Trophoblast cell (in vitro differentiated cells and primary cell): ENCODE data around the gene CHI3L1.

ENCODE experiments used
- DNase-seq, 2 donors: peaks; one replicate each; pipeline ENCODE4 v3.0.0-alpha.2; 2016
- H2AFZ ChIP-seq: 2 replicates; pipeline ENCODE4 v1.6.1; 2013; ENCODE audit warnings: low read length, moderate library complexity, mild to moderate bottlenecking; ENCODE audit not compliant: insufficient read depth, poor library complexity
- H2AK5ac ChIP-seq: 2 replicates; pipeline ENCODE4 v1.6.1; 2013; ENCODE audit warnings: mild to moderate bottlenecking, low read length
- H2BK120ac ChIP-seq: 2 replicates; pipeline ENCODE4 v1.6.1; 2013; ENCODE audit warnings: low read length, mild to moderate bottlenecking, moderate library complexity; ENCODE audit not compliant: insufficient read depth, poor library complexity
- H2BK12ac ChIP-seq: 2 replicates; pipeline ENCODE4 v1.6.1; 2013; ENCODE audit warnings: mild to moderate bottlenecking, low read length, moderate library complexity
- H2BK5ac ChIP-seq: 2 replicates; pipeline ENCODE4 v1.6.1; 2013; ENCODE audit warnings: low read length, low read depth, moderate library complexity, mild to moderate bottlenecking; ENCODE audit not compliant: poor library complexity
- H3K14ac ChIP-seq: 2 replicates; pipeline ENCODE4 v1.6.1; 2013; ENCODE audit warnings: mild to moderate bottlenecking, low read length
- H3K18ac ChIP-seq: 2 replicates; pipeline ENCODE4 v1.6.1; 2013; ENCODE audit warnings: mild to moderate bottlenecking, low read length
- H3K23ac ChIP-seq: 2 replicates; pipeline ENCODE4 v1.6.1; 2013; ENCODE audit warnings: low read length
- H3K27ac ChIP-seq: 2 replicates; pipeline ENCODE4 v1.5.1; 2013; ENCODE audit warnings: low read depth, mild to moderate bottlenecking, inconsistent platforms, low read length, moderate library complexity
- H3K27me3 ChIP-seq: 2 replicates; pipeline ENCODE4 v1.6.1; 2013; ENCODE audit warnings: inconsistent platforms, mild to moderate bottlenecking, low read length, moderate library complexity; ENCODE audit not compliant: insufficient read depth
- H3K36me3 ChIP-seq, 2 experiments: 1 replicate in 1 of 2; 2 replicates in 1 of 2; pipeline ENCODE4 v1.6.1; 2013; ENCODE audit warnings: low read length in 2 of 2, mild to moderate bottlenecking in 2 of 2, moderate library complexity in 1 of 2; ENCODE audit not compliant: insufficient read depth in 2 of 2, control insufficient read depth in 1 of 2
- H3K4ac ChIP-seq: 2 replicates; pipeline ENCODE4 v1.6.1; 2013; ENCODE audit warnings: low read depth, mild to moderate bottlenecking, low read length, moderate library complexity
- H3K4me1 ChIP-seq, 2 experiments: 1 replicate in 1 of 2; 2 replicates in 1 of 2; pipeline ENCODE4 v1.6.1; 2013; ENCODE audit warnings: low read length in 2 of 2, mild to moderate bottlenecking in 2 of 2, moderate library complexity in 1 of 2; ENCODE audit not compliant: insufficient read depth in 2 of 2, control insufficient read depth in 1 of 2
- H3K4me2 ChIP-seq: 2 replicates; pipeline ENCODE4 v1.6.1; 2013; ENCODE audit warnings: inconsistent platforms, mild to moderate bottlenecking, low read length, moderate library complexity
- H3K4me3 ChIP-seq: 2 replicates; pipeline ENCODE4 v1.5.1; 2013; ENCODE audit warnings: mild to moderate bottlenecking, low read depth, low read length, inconsistent platforms
- H3K79me1 ChIP-seq: one replicate; pipeline ENCODE4 v1.6.1; 2013; ENCODE audit warnings: low read length
- H3K79me2 ChIP-seq: 2 replicates; pipeline ENCODE4 v1.6.1; 2013; ENCODE audit warnings: low read length, mild to moderate bottlenecking; ENCODE audit not compliant: control insufficient read depth, insufficient read depth, poor library complexity
- H3K9ac ChIP-seq: 2 replicates; pipeline ENCODE4 v1.6.1; 2013; ENCODE audit warnings: mild to moderate bottlenecking, low read length
- H3K9me3 ChIP-seq: 2 replicates; pipeline ENCODE4 v1.6.1; 2013; ENCODE audit warnings: low read depth, mild to moderate bottlenecking, control low read depth, inconsistent platforms, low read length; ENCODE audit not compliant: insufficient read depth
- H4K12ac ChIP-seq: 2 replicates; pipeline ENCODE4 v1.6.1; 2013; ENCODE audit warnings: low read depth, mild to moderate bottlenecking, low read length, moderate library complexity
- H4K8ac ChIP-seq: 2 replicates; pipeline ENCODE4 v1.6.1; 2013; ENCODE audit warnings: low read depth, mild to moderate bottlenecking, low read length, moderate library complexity
- H4K91ac ChIP-seq: one replicate; pipeline ENCODE4 v1.6.1; 2013; ENCODE audit warnings: low read depth, mild to moderate bottlenecking, low read length, moderate library complexity
- WGBS: extraction: QIAGEN DNeasy Blood & Tissue Kit; methylation state at CpG from one replicate; pipeline ENCODE4 v1.1.7; 2013; ENCODE audit warnings: missing lambda C conversion rate; ENCODE audit not compliant: insufficient read length, insufficient coverage; ENCODE audit errors: extremely low coverage; 5-methylcytosine and 5-hydroxymethylcytosine counted together

Gene CHI3L1

GRCh38 chr1:203185061-203185461 is 1.4 kb downstream of the CHI3L1 start:
- H2AFZ ChIP-seq: no peak overlapping the region
- H3K36me3 ChIP-seq: no peaks in the 10 kb centered on the region
- no peaks in the 10 kb centered on the region for H3K9me3 ChIP-seq

DNA sequence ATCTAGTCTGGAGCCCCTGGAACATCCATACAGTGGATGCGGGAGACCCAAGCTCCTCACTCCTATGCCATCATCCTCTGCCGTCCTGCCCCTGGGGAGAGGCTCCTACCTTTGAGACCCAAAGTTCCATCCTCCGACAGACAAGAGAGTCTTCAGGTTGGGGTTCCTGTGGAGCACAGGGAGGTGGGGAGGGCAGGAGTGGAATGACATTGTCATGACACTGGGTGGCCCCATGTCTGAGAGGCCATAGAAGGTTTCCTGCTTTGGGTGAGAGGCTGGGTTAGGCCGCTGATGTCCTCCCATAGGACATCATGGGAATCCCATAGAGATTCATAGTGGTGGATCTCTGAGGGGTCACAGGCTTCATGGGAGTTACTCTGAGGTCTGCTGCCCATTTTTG is 2.0 kb downstream of the CHI3L1 start:
- Histone ChIP-seq H3K4me2 (no peak overlapping the region), H3K27ac (no peak overlapping the region), H2BK120ac (no peak overlapping the region), H3K27me3 (no peaks in the 10 kb centered on the region), H3K4ac (no peak overlapping the region), H3K23ac (no peak overlapping the region), H3K9me3 (no peaks in the 10 kb centered on the region), H2BK12ac (no peak overlapping the region), H2AFZ (no peak overlapping the region), H3K18ac (no peak overlapping the region), H4K8ac (no peak overlapping the region), H3K4me3 (no peak overlapping the region), H3K4me1 (no peaks in the 10 kb centered on the region), H2BK5ac (no peak overlapping the region), H4K12ac (no peak overlapping the region), H3K14ac (no peak overlapping the region), H3K79me1 (no peaks in the 10 kb centered on the region), H3K79me2 (no peaks in the 10 kb centered on the region), H4K91ac (no peak overlapping the region), H3K9ac (no peak overlapping the region), H3K36me3 (no peaks in the 10 kb centered on the region), H2AK5ac (no peak overlapping the region)
- WGBS: no CpG with 5 or more reads among the region's 4 CpGs
- no peak for DNase-seq

More at GRCh38 chr1:203185061-203185461, 1.4 kb downstream of the CHI3L1 start:
- Histone ChIP-seq H3K4me2 (no peak overlapping the region), H3K23ac (no peak overlapping the region), H2BK120ac (no peak overlapping the region), H3K18ac (no peak overlapping the region), H3K14ac (no peak overlapping the region), H4K8ac (no peak overlapping the region), H3K9ac (no peak overlapping the region), H3K4me1 (no peaks in the 10 kb centered on the region), H3K79me1 (no peaks in the 10 kb centered on the region), H2BK5ac (no peak overlapping the region), H3K27ac (no peak overlapping the region), H2BK12ac (no peak overlapping the region), H3K4me3 (no peak overlapping the region), H4K12ac (no peak overlapping the region), H3K27me3 (no peaks in the 10 kb centered on the region), H4K91ac (no peak overlapping the region), H2AK5ac (no peak overlapping the region), H3K79me2 (no peaks in the 10 kb centered on the region), H3K4ac (no peak overlapping the region)
- DNase-seq: no peak
- no CpG with 5 or more reads among the region's 10 CpGs for WGBS

GRCh38 chr1:203183828-203184227 is 2.7 kb downstream of the CHI3L1 start:
- H3K4me1 ChIP-seq: no peaks in the 10 kb centered on the region
- no peak overlapping the region for H2BK5ac ChIP-seq
- WGBS: no CpG with 5 or more reads among the region's 2 CpGs
- H4K91ac ChIP-seq: no peak overlapping the region
- H2BK12ac ChIP-seq: no peak overlapping the region
- no peaks in the 10 kb centered on the region for H3K27me3 ChIP-seq
- no peaks in the 10 kb centered on the region for H3K9me3 ChIP-seq
- no peak overlapping the region for H3K18ac ChIP-seq
- no peak overlapping the region for H3K27ac ChIP-seq
- no peaks in the 10 kb centered on the region for H3K79me2 ChIP-seq
- DNase-seq: no peak
- H3K79me1 ChIP-seq: no peaks in the 10 kb centered on the region
- H2AFZ ChIP-seq: no peak overlapping the region
- H3K4me2 ChIP-seq: no peak overlapping the region
- H3K36me3 ChIP-seq: no peaks in the 10 kb centered on the region
- H4K8ac ChIP-seq: no peak overlapping the region
- no peak overlapping the region for H3K14ac ChIP-seq
- no peak overlapping the region for H3K4me3 ChIP-seq
- H2AK5ac ChIP-seq: no peak overlapping the region
- H3K23ac ChIP-seq: no peak overlapping the region
- H4K12ac ChIP-seq: no peak overlapping the region
- no peak overlapping the region for H3K9ac ChIP-seq
- H2BK120ac ChIP-seq: no peak overlapping the region
- H3K4ac ChIP-seq: no peak overlapping the region

DNA sequence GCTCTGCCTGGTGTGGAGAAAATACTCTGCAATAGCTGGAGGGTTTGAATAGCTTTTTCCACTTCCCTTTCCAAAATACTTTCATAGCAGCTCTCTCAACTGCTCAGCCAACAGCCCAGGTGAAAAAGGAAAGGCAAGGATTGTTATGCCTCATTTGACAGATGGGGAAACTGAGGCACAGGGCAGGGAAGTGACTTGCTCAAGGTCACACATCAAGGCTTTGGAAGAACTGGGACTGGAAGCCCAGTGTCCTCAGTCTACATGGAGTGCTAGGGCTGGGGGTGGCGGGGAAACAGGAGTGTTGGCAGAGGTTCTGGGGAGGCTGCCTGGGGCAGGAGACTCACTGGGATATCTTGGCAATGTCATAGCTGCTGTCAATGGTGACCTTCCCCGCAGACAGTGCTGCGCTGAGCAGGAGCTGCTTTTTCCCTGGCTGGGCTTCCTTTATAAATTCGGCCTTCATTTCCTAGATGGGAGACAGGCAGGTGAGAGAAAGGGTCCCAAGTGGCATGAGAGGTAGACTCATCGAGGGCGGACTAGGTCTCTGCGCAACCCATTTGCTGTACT is 4.0 kb downstream of the CHI3L1 start:
- Histone ChIP-seq H4K8ac (no peak overlapping the region), H3K9me3 (no peaks in the 10 kb centered on the region), H2BK12ac (no peak overlapping the region), H3K4me2 (no peak overlapping the region), H3K27ac (no peak overlapping the region), H3K23ac (no peak overlapping the region), H2BK5ac (no peak overlapping the region), H3K18ac (no peak overlapping the region), H2AFZ (no peak overlapping the region), H2AK5ac (no peak overlapping the region), H2BK120ac (no peak overlapping the region), H3K27me3 (no peaks in the 10 kb centered on the region), H3K4me1 (no peaks in the 10 kb centered on the region), H4K12ac (no peak overlapping the region), H3K9ac (no peak overlapping the region), H3K79me1 (no peaks in the 10 kb centered on the region), H3K79me2 (no peaks in the 10 kb centered on the region), H3K36me3 (no peaks in the 10 kb centered on the region), H4K91ac (no peak overlapping the region), H3K4ac (no peak overlapping the region), H3K4me3 (no peak overlapping the region), H3K14ac (no peak overlapping the region)
- no CpG with 5 or more reads among the region's 7 CpGs for WGBS
- no peak for DNase-seq
